GM21367 (cell line): ENCODE data around the gene HIVEP3.

Source experiments
- ATAC-seq: cut with Tn5 transposase; IDR thresholded peaks from one replicate; pipeline ENCODE4 v1.9.1; 2021; ENCODE audit not compliant: unreplicated experiment

HIVEP3 gene

GRCh38 chr1:41480204-41481108 lies 438.3 kb downstream of the HIVEP3 start:
- ATAC-seq, result no peak

- ATAC-seq, result no peak
Measured at GRCh38 chr1:41479808-41480160, 438.9 kb downstream of the HIVEP3 start.

DNA sequence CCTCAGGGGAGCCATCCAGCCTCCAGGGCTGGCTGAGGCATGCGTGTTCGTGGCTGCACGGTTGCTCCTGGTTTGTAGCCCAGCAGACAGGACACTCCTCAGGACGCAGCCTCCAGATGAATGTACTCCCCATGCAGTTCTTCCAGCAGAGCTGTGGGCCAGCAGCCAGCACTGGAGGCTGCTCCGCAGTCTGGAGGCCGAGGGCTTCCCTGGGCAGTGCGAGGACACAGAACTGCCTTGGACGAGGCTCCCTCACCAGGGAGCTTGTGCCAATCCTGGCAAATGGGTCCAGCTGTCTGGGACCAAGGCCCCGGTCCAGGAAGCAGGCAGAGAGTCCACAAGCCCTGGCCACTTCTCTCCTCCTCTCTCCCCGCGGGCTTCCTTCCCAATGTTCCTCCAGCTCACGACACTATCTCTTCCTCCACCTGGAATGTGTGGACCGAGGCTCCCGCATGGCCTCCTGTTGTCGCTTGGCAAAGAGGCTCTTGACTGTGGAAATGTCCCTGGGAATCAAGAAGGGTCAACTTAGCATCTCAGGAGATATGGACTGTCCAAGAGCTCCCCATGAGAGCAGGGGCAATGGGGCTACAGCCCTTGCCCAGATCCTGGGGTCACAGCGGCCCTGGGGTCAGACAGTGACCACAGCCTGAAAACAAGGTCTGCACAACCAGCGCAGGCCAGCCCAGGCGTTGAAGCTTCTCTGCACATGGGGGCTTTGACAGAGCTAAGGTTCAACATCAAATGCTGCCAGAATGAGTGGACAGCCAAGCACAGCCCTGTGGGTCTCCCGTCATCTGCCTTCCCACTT lies 439.5 kb downstream of the HIVEP3 start:
- ATAC-seq, result no peak

- no peak for ATAC-seq
Measured at GRCh38 chr1:41478118-41478748, 440.5 kb downstream of the HIVEP3 start.

DNA sequence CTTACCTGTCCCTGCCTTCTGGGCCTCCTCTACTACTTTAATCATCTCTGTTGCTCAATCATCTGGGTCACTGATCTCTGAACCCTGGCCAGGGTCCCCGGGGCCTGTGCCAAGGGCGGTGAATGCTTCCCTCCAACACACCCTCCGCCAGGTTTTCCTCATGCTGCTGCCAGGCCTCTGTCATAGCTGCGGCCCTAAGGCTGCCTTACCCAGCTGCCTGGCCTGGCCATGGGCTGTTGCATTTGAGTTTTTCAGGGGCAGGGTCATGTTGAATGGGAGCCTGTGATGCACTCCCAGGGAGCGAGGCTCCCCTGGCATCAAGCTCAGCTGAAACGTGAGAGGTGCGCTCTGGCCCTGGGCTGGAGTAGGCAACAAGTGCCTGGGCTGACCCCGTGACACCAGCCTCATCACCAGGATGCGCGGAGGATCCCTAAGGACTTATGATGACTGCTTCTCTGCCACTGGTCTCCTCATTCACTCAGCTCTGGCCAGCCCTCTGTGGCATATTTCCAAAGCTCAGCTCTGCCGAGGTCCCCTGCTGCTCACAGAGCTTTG lies 441.8 kb downstream of the HIVEP3 start:
- ATAC-seq, result no peak

GRCh38 chr1:41475859-41476567 lies 442.7 kb downstream of the HIVEP3 start:
- ATAC-seq, result no peak

DNA sequence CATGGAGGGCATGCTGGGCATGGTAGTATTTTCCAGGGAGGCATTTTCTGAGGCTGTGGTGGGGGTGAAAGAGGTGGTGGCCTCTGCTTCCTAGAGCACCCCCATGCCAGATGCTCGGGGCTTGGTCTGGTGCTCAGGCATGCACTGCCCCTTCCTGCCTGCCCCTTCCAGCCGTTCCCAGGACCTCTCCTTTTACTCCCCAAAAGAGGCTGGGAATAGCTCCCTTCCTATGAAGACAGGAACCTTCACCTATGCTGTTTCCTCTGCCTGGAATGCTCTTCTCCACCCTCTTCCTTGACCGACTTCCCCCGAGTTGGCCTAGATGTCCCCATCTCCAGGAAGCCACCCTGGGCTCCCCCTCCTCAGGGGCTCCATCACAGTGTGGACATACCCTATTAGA lies 443.4 kb downstream of the HIVEP3 start:
- no peak for ATAC-seq

- ATAC-seq, result no peak
Measured at GRCh38 chr1:41474490-41475271, 444.0 kb downstream of the HIVEP3 start.

- ATAC-seq, result no peak
Measured at GRCh38 chr1:41473738-41474362, 444.9 kb downstream of the HIVEP3 start.

DNA sequence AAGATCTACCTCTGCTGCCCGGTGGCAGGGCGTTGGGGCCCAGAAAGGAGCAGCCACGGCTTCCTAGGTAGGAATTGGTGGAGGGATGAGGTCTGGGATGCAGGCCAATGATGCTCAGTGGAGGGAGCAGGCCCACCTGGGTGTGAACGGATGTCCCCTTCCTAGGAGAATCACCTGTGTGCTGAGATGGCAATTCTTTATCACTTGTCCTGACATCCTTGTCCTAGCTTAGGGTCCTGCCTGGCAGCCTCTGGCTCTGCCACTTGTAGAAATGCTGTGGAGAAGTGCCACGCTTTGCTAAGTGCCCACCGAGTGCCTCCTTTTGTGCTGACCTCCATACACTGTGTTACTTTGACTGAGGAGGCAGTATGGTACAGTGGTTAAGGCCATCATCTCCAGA lies 447.1 kb downstream of the HIVEP3 start:
- ATAC-seq, result no peak

GRCh38 chr1:41469706-41470105 lies 449.0 kb downstream of the HIVEP3 start:
- no peak for ATAC-seq

GRCh38 chr1:41468122-41468762 lies 450.5 kb downstream of the HIVEP3 start:
- no peak for ATAC-seq

GRCh38 chr1:41467673-41468072 lies 451.0 kb downstream of the HIVEP3 start:
- no peak for ATAC-seq

DNA sequence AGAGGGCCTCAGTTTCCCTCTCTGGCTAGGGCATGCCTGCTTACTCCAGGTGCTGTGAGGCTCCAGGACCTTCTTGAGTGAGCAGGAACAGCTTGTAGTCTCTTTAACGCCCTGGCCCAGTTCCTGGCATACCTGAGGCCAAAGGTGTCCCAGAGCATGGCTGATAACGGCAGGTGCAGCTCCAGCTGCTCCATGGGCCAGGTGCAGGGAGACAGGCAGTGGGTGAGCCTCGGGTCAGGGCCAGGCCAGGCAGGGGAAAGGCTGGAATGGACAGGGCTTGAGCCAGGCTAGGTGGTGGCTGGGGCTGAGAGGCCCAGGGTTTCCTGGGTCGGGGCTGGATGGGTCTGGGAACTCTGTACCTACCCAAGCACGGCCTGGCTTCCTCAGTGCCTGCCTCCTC lies 452.6 kb downstream of the HIVEP3 start:
- no peak for ATAC-seq

DNA sequence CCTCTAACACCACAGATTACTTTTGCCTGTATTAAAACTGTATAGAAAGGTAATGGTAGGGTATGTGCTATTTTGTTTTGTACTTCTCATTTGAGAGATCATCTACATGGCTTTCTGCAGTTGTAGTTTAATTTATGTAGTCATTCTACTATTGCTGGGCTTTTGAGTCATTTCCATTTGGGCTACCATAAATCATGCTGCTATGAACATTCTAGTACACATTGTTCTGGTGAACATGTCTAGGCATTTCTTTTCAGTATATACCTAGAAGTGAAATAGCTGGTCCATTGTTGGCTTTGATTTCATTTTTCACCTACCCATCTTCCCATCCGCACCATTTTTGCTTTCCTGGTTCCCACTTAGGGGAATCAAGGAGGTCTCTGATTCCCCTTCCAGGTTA lies 453.0 kb downstream of the HIVEP3 start:
- no peak for ATAC-seq

DNA sequence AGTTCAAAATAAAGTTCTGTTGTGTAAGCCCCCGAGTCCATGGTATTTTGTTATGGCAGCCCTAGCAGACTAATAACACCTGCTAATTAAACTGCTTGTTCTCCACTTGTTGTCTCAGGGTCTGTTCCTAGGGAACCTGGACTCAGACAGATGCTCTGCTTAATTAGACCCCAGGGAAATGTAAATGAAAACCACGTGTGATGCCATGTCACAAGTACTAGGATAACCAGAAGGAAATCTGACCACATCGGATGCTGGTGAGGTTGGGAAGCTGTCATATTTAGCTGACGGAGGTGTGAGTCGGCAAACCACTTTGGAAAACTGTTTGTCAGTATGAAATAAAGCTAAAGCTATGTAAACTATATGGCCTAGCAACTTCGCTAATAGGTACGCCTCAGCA lies 453.8 kb downstream of the HIVEP3 start:
- ATAC-seq, result no peak

GRCh38 chr1:41463516-41463915 lies 455.2 kb downstream of the HIVEP3 start:
- ATAC-seq, result no peak

- no peak for ATAC-seq
Measured at GRCh38 chr1:41462680-41463004, 456.1 kb downstream of the HIVEP3 start.
